Suprapubic skin (tissue), 4 donors: ENCODE data around the gene PKP3.

Source experiments
- POLR2A ChIP-seq, 2 donors: fragments of 450-650 bp; IDR thresholded peaks; one replicate each; pipeline ENCODE4 v1.6.1; 2017; ENCODE audit warnings: antibody characterized with exemption in 2 of 2, mild to moderate bottlenecking in 2 of 2, moderate library complexity in 2 of 2
- POLR2AphosphoS5 ChIP-seq, 3 donors: sonication (generic); formaldehyde crosslinking; IDR thresholded peaks; one replicate each; pipeline ENCODE4 v1.6.1; 2017; ENCODE audit warnings: antibody characterized with exemption in 3 of 3
- TF ChIP-seq, protein P1 (sequence below), 2 donors: fragments of 200-600 bp in 1 of 2; fragments of 450-650 bp in 1 of 2; sonication (generic) in 1 of 2; IDR thresholded peaks; one replicate each; pipeline ENCODE4 v1.5.1; 2016 to 2019; ENCODE audit warnings: antibody characterized with exemption in 2 of 2, mild to moderate bottlenecking in 1 of 2, moderate library complexity in 1 of 2

DNA sequence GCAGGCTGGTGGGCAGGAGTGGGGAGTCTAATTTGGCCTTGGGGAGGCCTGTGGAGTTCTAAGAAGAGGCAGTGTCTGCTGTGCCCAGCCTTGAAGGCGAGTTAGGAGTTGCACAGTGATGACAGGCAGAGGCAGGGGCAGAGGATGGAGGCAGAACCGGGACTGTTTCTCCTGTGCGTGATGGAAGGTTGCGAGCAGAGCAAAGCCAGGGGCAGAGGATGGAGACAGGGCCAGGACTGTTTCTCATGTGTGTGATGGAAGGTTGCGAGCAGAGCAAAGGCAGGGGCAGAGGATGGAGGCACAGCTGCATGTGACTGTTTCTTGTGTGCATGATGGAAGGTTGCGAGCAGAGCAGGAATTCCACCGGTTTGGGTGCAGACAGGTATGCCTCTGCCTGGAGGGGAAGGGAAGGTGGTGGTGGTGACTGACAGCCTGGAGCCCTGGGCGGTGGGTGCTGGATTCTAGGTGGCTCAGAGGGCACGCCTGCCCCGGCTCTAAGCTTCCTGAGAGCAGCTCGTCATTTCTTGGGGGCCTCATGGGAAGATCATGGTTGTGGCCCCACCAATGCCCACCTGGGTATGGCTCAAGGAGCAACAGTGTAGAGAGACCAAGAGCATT lies 16.0 kb upstream of the PKP3 start:
- no peak for TF ChIP-seq POLR2A (IDR thresholded peaks at IDR 0.05)
- TF ChIP-seq POLR2AphosphoS5 (IDR thresholded peaks at IDR 0.05), result no peak
- TF ChIP-seq, protein P1, sequence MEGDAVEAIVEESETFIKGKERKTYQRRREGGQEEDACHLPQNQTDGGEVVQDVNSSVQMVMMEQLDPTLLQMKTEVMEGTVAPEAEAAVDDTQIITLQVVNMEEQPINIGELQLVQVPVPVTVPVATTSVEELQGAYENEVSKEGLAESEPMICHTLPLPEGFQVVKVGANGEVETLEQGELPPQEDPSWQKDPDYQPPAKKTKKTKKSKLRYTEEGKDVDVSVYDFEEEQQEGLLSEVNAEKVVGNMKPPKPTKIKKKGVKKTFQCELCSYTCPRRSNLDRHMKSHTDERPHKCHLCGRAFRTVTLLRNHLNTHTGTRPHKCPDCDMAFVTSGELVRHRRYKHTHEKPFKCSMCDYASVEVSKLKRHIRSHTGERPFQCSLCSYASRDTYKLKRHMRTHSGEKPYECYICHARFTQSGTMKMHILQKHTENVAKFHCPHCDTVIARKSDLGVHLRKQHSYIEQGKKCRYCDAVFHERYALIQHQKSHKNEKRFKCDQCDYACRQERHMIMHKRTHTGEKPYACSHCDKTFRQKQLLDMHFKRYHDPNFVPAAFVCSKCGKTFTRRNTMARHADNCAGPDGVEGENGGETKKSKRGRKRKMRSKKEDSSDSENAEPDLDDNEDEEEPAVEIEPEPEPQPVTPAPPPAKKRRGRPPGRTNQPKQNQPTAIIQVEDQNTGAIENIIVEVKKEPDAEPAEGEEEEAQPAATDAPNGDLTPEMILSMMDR (IDR thresholded peaks at IDR 0.05), result no peak
